HEK293 (cell line): ENCODE measurements around the gene SPEF1.

Experiments
- CTCF ChIP-seq: fragments of 450-650 bp; formaldehyde crosslinking; IDR thresholded peaks from 2 replicates; pipeline ENCODE4 v1.5.1; 2016; ENCODE audit warnings: missing biosample characterization, missing genetic modification characterization
- SP2 ChIP-seq: fragments of 450-650 bp; formaldehyde crosslinking; IDR thresholded peaks from 2 replicates; pipeline ENCODE4 v1.5.1; 2016; ENCODE audit warnings: missing biosample characterization, missing genetic modification characterization
- ZFP37 ChIP-seq: fragments of 450-650 bp; formaldehyde crosslinking; IDR thresholded peaks from 2 replicates; pipeline ENCODE4 v1.5.1; 2016; ENCODE audit warnings: missing biosample characterization, missing genetic modification characterization
- ZNF146 ChIP-seq: fragments of 450-650 bp; formaldehyde crosslinking; IDR thresholded peaks from 2 replicates; pipeline ENCODE4 v1.5.1; 2016; ENCODE audit warnings: missing biosample characterization, missing genetic modification characterization
- ZNF416 ChIP-seq: fragments of 450-650 bp; formaldehyde crosslinking; IDR thresholded peaks from 2 replicates; pipeline ENCODE4 v1.5.1; 2016; ENCODE audit warnings: missing biosample characterization, missing genetic modification characterization
- ZNF776 ChIP-seq: fragments of 450-650 bp; formaldehyde crosslinking; IDR thresholded peaks from 2 replicates; pipeline ENCODE4 v1.5.0; 2017; ENCODE audit warnings: missing biosample characterization, missing genetic modification characterization, borderline replicate concordance
- ZNF777 ChIP-seq: fragments of 450-650 bp; formaldehyde crosslinking; IDR thresholded peaks from 2 replicates; pipeline ENCODE4 v1.5.1; 2017; ENCODE audit warnings: missing biosample characterization, missing genetic modification characterization, borderline replicate concordance

GRCh38 chr20:3740615-3741301 lies 40.5 kb downstream of the SPEF1 start:
- TF ChIP-seq CTCF (no peak), ZNF776 (tag by site-specific recombination) (no peak), ZNF777 (no peak), ZNF146 (no peak), ZNF416 (tag by site-specific recombination) (no peak), SP2 (no peak), ZFP37 (tag by site-specific recombination) (no peak)
